Epithelial cell of umbilical artery (primary cell): ENCODE data around the gene ACRBP. TPM values are rescaled to one million over a fixed set of nuclear protein-coding genes. Genes with fewer than 3 reads are reported as not detected.

Source experiments
- total RNA-seq: library from RNA; depleted of rRNA; stranded (reverse); fragments of >200 nt; gene quantifications from 2 replicates; pipeline ENCODE4 v1.2.3, GENCODE V29; 2014

Gene ACRBP
- total RNA-seq: 0.32 and 0.46 TPM in 2 replicates

GRCh38 chr12:6647083-6647604, at the start of gene ACRBP:
Gene ACRBP, minus strand, starts transcription at chr12:6647432. Its CDS starts 66 bp downstream, at chr12:6647366.

GRCh38 chr12:6688999-6689882, 42.0 kb upstream of the ACRBP start, which contains the start of gene ZNF384:
Gene ZNF384, minus strand, starts transcription at chr12:6689375. Its CDS starts 9,855 bp downstream, at chr12:6679520.

GRCh38 chr12:6662906-6663742, 15.9 kb upstream of the ACRBP start, which contains the start of gene ING4:
Gene ING4, minus strand, starts transcription at chr12:6663119. Its CDS starts 18 bp downstream, at chr12:6663101.

GRCh38 chr12:6635856-6636531, 11.2 kb downstream of the ACRBP start, which contains the start of gene LPAR5:
Gene LPAR5, minus strand, starts transcription at chr12:6635959. Its CDS starts 14,711 bp downstream, at chr12:6621248.

Other genes starting within 250 kb of the ACRBP start
- not detected in 2 replicates for gene CD27, start 202.5 kb downstream of the ACRBP start, total RNA-seq
- gene TAPBPL, start 195.4 kb downstream of the ACRBP start, total RNA-seq: 3.9 and 6.8 TPM in 2 replicates
- 2.3 and 2.7 TPM in 2 replicates for gene VAMP1, start 176.8 kb downstream of the ACRBP start, total RNA-seq
- gene MRPL51, start 154.2 kb downstream of the ACRBP start, total RNA-seq: 109 and 117 TPM in 2 replicates
- gene NCAPD2, start 153.3 kb downstream of the ACRBP start, total RNA-seq: 44.8 and 62.3 TPM in 2 replicates
- gene GAPDH, start 112.9 kb downstream of the ACRBP start, total RNA-seq: 4,775 and 7,237 TPM in 2 replicates
- 7.6 and 7.8 TPM in 2 replicates for gene IFFO1, start 91.4 kb downstream of the ACRBP start, total RNA-seq
- gene NOP2, start 79.1 kb downstream of the ACRBP start, total RNA-seq: 21.4 and 33.9 TPM in 2 replicates
- 143 and 200 TPM in 2 replicates for gene CHD4, start 40.1 kb downstream of the ACRBP start, total RNA-seq
- gene LPAR5, start 11.5 kb downstream of the ACRBP start, total RNA-seq: not detected in 2 replicates
- 36.7 and 52.1 TPM in 2 replicates for gene ING4, start 15.7 kb upstream of the ACRBP start, total RNA-seq
- 7.1 and 8.8 TPM in 2 replicates for gene ZNF384, start 41.9 kb upstream of the ACRBP start, total RNA-seq
- gene PIANP, start 53.4 kb upstream of the ACRBP start, total RNA-seq: under 0.01 TPM in 1 of 2 replicates, not detected in the other
- 32.2 and 33.4 TPM in 2 replicates for gene COPS7A, start 76.6 kb upstream of the ACRBP start, total RNA-seq
- gene MLF2, start 105.7 kb upstream of the ACRBP start, total RNA-seq: 89.3 and 94.7 TPM in 2 replicates
- gene PTMS, start 118.9 kb upstream of the ACRBP start, total RNA-seq: 39.4 and 54.6 TPM in 2 replicates
- gene LAG3, start 125.1 kb upstream of the ACRBP start, total RNA-seq: under 0.01 and 0.15 TPM in 2 replicates
- not detected in 2 replicates for gene CD4, start 142.1 kb upstream of the ACRBP start, total RNA-seq
- gene GPR162, start 174.4 kb upstream of the ACRBP start, total RNA-seq: 9.4 and 9.7 TPM in 2 replicates
- 81.9 and 98.6 TPM in 2 replicates for gene P3H3, start 181.0 kb upstream of the ACRBP start, total RNA-seq
- gene GNB3, start 193.5 kb upstream of the ACRBP start, total RNA-seq: 0.65 and 1.4 TPM in 2 replicates
- gene CDCA3, start 203.9 kb upstream of the ACRBP start, total RNA-seq: 12.7 and 13.2 TPM in 2 replicates
- gene USP5, start 204.7 kb upstream of the ACRBP start, total RNA-seq: 84.5 and 88.4 TPM in 2 replicates
- gene TPI1, start 220.1 kb upstream of the ACRBP start, total RNA-seq: 1,011 and 1,271 TPM in 2 replicates
- gene SPSB2, start 225.9 kb upstream of the ACRBP start, total RNA-seq: 3.2 and 4.1 TPM in 2 replicates